Measurements from ENCODE around the gene MSLN.

MSLN gene

GRCh38 chr16:719815-720446, 40.6 kb upstream of the MSLN start:
- peak; percentile 42 for TF ChIP-seq CTCF (conservative IDR thresholded peaks at IDR 0.05; ENCODE audit: low read depth, low read length)
- DNase-seq (ENCODE audit: low read depth), result no peak

GRCh38 chr16:720447-720989, 40.0 kb upstream of the MSLN start:
- DNase-seq (ENCODE audit: low read depth), result no peak
- peak; percentile 39 for TF ChIP-seq CTCF (conservative IDR thresholded peaks at IDR 0.05; ENCODE audit: low read depth, low read length)
- H3K4me3 ChIP-seq (ENCODE audit: low read length), result peak overlapping the region; percentile 67

More at GRCh38 chr16:719815-720446, 40.6 kb upstream of the MSLN start:
- peak overlapping the region; percentile 67 for H3K4me3 ChIP-seq (ENCODE audit: low read length)

GRCh38 chr16:720990-721764, 39.4 kb upstream of the MSLN start, which contains the start of gene ANTKMT:
ANTKMT (plus strand) TSS chr16:721146; CDS start chr16:721275, 129 bp downstream.
- DNase-seq (ENCODE audit: low read depth), result no peak
- no peak for TF ChIP-seq CTCF (conservative IDR thresholded peaks at IDR 0.05; ENCODE audit: low read depth, low read length)
- peak within 1 kb of the TSS; percentile 67 for H3K4me3 ChIP-seq (ENCODE audit: low read length)

- H3K4me3 ChIP-seq (ENCODE audit: low read length), result no peak overlapping the region
- no peak for TF ChIP-seq CTCF (conservative IDR thresholded peaks at IDR 0.05; ENCODE audit: low read depth, low read length)
- DNase-seq (ENCODE audit: low read depth), result no peak
Measured at GRCh38 chr16:721765-722540, 38.6 kb upstream of the MSLN start.

- DNase-seq (ENCODE audit: low read depth), result no peak
- TF ChIP-seq CTCF (conservative IDR thresholded peaks at IDR 0.05; ENCODE audit: low read depth, low read length), result no peak
- H3K4me3 ChIP-seq (ENCODE audit: low read length), result no peak overlapping the region
Measured at GRCh38 chr16:722835-723633, 37.5 kb upstream of the MSLN start.

- H3K4me3 ChIP-seq (ENCODE audit: low read length), result no peak overlapping the region
- TF ChIP-seq CTCF (conservative IDR thresholded peaks at IDR 0.05; ENCODE audit: low read depth, low read length), result no peak
Measured at GRCh38 chr16:723695-724094, 36.8 kb upstream of the MSLN start.

More at GRCh38 chr16:723695-724094, 36.8 kb upstream of the MSLN start:
- DNase-seq (ENCODE audit: low read depth), result no peak

Measured in retinal pigment epithelial cell (primary cell).